GM18498 (cell line): Measurements from ENCODE around the gene ZNF548.
A peak's percentile ranks its signal among the peaks of the same experiment; 100 is the strongest.

Source experiments
- ATAC-seq: cut with Tn5 transposase; IDR thresholded peaks from one replicate; pipeline ENCODE4 v1.9.1; 2021; ENCODE audit warnings: mild to moderate bottlenecking, moderate library complexity; ENCODE audit not compliant: unreplicated experiment

ZNF548 gene

GRCh38 chr19:57395710-57396109 lies 6.1 kb downstream of the ZNF548 start:
- no peak for ATAC-seq

DNA sequence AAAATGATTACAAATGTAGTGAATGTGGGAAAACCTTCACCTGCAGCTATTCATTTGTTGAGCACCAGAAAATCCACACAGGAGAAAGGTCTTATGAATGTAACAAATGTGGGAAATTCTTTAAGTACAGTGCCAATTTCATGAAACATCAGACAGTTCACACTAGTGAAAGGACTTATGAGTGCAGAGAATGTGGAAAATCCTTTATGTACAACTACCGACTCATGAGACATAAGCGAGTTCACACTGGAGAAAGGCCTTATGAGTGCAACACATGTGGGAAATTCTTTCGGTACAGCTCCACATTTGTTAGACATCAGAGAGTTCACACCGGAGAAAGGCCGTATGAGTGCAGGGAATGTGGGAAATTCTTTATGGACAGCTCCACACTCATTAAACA lies 9.2 kb downstream of the ZNF548 start:
- no peak for ATAC-seq

DNA sequence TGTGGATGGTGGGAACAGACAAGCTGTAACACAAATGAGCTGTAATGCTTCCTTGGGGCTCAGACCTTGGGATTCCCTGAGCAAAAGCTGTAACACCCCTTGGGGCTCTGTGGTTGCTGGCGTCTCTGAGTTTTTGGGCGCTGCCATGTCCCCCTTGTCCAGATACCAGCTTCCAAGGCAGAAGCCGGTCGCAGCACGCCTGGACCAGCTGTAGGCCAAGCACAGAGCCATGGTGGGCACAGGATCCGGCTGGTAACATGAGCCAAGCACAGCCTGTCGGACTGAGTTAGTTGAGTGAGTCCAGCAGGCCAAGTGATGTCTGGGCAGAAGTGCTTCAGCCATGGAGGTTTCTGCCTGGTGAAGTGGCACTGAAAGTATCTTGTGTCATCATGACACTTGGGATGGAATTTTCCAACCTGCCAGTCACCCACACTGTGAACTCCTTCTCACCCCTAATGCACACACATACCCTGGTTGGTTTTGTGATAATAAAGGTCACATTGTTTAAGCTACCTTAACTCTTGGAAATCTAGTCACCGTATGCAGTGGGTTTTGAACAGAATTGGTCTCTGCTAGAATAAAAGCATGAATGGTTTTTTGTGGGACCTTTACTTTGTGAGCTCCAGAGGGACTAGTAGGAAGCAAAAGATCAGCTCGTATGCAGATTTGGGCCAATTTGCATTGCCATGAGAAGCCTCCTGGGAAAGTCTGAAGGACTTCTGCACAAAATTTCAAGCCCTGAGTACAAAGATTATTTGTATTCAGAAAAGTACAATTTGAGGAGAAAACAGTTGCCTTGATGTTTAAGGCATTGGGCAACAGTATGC lies 14.3 kb downstream of the ZNF548 start:
- no peak for ATAC-seq

DNA sequence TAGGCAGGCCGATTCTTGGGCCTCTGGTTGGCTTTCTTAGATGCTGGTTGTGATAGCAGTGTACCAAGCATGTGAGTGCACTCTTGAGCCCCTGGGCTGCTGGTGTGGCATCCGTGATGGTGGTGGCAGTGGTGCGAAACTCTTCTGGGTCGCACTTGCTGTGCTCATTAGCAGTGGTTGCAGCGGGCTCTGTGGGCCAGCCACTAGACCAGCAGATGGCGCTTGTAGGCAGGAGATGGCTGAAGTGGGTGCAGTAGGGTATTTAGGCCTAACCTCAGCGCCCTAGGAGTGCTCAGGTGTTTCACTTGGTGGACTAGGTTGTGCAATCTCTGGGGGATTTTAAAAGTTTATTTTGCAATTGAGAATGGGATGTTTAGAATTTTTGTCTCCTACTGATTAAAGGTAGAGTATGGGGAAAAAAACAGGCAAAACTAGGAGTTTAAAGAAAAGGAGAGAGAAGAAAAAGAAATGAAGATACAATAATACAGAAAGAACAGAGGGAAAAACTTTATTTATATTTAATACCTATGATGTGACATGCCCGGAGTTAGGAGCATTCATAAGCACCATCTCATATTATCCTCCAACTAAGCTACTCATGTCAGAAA lies 17.0 kb downstream of the ZNF548 start:
- no peak for ATAC-seq

DNA sequence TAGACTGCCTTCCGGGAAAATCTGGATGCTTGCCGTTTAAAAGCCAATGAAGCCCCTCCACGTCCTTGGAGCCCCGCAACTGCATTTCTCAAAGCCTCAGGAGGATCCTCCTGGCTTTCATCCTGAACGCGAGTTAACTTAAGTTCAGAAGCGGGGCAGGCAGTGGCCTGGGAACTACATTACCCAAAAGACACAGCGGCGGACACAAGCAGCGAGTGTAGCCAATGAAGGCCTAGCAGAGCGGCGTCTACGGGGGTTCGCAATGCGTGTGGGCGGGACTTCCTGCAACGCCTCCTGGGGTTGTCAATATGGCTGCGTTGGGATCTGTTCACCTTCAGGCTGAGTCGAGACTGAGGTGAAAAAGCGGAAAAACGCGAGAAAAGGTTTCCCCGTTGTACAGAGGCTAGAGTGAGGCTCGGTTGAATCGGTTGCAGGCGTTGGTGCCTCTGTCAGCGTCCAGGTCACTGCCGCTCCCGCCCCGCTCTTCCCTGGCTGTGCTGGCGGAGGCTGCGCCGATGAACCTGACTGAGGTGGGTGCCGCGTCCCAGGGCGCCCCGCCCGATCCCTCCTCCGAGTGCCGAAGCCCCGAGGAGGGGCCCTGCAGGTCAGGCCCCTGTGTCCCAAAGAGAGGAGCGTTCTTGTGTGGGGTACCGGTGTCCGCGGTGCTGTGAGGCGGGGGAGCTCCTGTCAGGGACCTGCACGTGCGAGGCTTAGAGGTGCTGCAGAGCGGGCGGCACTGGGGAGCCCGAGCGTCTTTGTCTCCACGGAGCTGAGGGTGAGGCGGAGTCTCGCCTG lies 21.4 kb downstream of the ZNF548 start, which contains the start of gene ZNF17:
TSS of gene ZNF17 (plus strand) at position 285 of the 795 bp plus-strand sequence. CDS start 2,455 bp downstream, outside the sequence.
- peak; percentile 98 for ATAC-seq

GRCh38 chr19:57419439-57419838 lies 29.8 kb downstream of the ZNF548 start:
- no peak for ATAC-seq

- ATAC-seq = no peak
Measured at GRCh38 chr19:57421037-57421436, 31.4 kb downstream of the ZNF548 start.

GRCh38 chr19:57434386-57435061 lies 44.9 kb downstream of the ZNF548 start:
- ATAC-seq = peak; percentile 19

- ATAC-seq = peak; percentile 96
Measured at GRCh38 chr19:57435062-57435978, 45.7 kb downstream of the ZNF548 start, which contains the start of gene ZNF749. ZNF749 (plus strand) TSS chr19:57435325; CDS start chr19:57435579, 254 bp downstream.

DNA sequence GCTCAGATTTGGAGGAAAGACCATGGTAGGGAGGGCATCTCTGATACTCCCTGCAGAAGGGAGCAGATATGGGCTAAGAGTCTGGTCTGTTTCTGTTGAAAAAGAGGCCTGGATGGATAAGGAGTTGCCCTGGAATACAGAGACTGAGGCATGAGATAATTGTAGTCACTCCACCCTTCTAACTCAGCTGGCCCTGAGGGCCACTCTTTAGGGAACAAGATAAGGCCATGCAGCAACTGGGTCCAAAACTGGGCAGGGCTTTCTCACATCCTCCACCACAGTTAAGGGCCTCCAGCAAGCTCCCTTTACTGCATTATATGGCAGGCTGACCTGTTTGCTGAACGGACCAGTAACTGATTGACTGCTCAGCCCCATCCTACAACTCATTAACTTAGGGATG lies 46.8 kb downstream of the ZNF548 start:
- ATAC-seq = no peak

GRCh38 chr19:57437931-57438330 lies 48.3 kb downstream of the ZNF548 start:
- no peak for ATAC-seq

- no peak for ATAC-seq
Measured at GRCh38 chr19:57438925-57439324, 49.3 kb downstream of the ZNF548 start.

GRCh38 chr19:57441979-57442752 lies 52.5 kb downstream of the ZNF548 start:
- no peak for ATAC-seq

- no peak for ATAC-seq
Measured at GRCh38 chr19:57443121-57443696, 53.6 kb downstream of the ZNF548 start.

GRCh38 chr19:57452307-57452706 lies 62.7 kb downstream of the ZNF548 start:
- ATAC-seq = no peak
